ENCODE data around the gene B3GALT6.

B3GALT6 gene

DNA sequence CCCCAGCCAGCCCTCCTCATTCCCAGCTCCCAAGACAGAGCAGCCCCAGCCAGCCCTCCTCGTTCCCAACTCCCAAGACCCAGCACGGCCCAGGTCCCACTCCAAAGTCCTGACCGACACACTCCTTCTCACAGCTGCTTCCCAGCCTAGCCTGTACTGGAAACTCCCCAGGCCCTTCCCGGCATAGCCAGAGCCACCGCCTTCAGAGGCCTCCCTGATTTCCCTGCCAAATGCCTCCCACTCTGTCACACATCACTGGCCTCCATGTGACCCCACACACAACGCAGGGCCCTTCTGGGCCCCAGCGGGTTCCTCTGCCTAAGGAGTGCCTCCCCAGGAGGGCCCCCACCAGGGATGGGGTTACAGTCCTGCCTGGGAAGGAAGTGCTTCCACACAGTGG lies 38.8 kb downstream of the B3GALT6 start:
- no peak for DNase-seq

DNA sequence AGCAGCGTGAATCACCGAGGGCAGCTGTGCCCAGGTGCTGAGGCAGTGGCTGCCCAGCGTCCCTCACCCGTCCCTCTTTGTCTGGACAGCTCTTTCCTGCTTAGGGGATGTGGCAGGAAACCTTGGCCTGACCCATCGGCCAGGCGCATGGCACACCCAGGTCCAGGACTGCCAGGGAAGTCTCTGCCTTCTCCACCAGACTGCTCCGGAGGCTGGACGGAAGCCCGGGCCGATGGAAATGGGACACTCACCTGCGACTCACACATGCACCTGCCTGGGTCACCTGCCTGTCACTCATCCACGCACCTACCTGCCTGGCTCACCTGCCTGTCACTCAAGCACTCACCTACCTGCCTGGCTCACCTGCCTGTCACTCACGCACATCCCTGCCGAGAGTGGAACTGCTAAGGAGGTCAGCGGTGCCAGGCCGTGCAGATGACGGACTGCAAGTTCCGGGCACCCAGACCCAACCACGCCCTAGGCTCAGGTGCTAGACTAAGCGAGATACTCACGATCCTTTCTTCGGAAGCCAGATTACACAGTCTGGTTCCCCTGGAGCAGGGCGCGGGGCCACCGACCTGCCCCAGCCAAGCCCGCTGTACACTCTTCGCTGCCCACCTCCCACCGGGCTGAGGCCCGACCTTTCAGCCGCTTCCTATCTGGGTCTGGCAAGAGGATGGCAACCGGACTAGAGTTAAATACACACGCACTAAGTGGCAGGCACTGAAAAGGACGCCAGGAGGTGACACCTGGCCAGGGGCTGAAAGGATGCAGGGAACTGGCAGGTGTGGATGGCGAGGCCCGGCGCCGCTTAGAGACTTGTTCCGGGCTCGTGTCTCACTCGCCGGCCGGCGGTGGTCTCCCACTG lies 40.5 kb downstream of the B3GALT6 start:
- DNase-seq = no peak

GRCh38 chr1:1273209-1273511 lies 41.1 kb downstream of the B3GALT6 start:
- DNase-seq = no peak

GRCh38 chr1:1273512-1274298 lies 41.7 kb downstream of the B3GALT6 start, which contains the start of gene UBE2J2:
TSS of gene UBE2J2 (minus strand) at chr1:1273854. CDS start at chr1:1267992, 5,862 bp downstream.
- peak; percentile 96 for DNase-seq

- DNase-seq = no peak
Observed at GRCh38 chr1:1274299-1274930, 42.4 kb downstream of the B3GALT6 start.

DNA sequence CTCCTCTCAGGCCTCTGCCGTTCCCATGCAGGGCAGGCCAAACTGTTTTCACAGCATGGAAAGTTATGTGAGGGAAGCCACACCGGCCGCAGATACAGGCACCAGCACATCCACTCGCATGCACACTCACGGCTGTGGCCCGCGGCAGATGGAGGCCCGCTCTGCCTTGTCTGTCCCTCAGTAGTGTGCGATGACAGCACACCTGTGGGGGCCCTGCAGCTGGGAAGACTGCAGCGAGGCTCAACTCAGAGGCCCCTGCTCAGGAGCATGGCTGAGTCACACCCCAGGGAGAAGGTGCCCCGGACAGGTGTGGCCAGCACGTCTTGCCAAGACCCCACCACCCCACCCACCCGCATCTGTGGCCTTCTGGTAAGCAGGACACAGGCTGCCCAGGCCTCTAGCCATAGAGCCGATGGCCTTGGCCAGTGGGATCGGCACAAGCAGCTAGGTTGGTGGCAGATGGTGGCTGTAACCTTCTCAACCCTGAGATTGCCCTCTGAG lies 42.9 kb downstream of the B3GALT6 start:
- no peak for DNase-seq

- no peak for DNase-seq
Observed at GRCh38 chr1:1275836-1276235, 43.8 kb downstream of the B3GALT6 start.

DNA sequence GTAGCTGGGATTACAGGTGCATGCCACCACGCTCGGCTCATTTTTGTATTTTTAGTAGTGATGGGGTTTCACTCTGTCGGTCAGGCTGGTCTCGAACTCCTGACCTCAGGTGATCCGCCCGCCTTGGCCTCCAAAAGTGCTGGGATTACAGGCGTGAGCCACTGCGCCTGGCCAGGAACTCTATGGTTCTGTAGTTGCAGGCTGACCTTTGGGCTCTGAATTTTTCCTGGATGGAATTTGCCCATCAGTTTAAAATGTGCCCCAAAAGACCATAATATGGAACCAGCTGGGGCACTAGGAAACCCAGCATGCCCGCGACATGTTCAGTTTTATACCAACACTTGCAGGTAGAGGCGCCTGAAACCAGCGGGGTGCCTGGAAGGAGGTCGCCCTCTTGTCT lies 46.6 kb downstream of the B3GALT6 start:
- DNase-seq = no peak

GRCh38 chr1:1279028-1279427 lies 47.0 kb downstream of the B3GALT6 start:
- no peak for DNase-seq

- DNase-seq = no peak
Observed at GRCh38 chr1:1280782-1281481, 48.9 kb downstream of the B3GALT6 start.

DNA sequence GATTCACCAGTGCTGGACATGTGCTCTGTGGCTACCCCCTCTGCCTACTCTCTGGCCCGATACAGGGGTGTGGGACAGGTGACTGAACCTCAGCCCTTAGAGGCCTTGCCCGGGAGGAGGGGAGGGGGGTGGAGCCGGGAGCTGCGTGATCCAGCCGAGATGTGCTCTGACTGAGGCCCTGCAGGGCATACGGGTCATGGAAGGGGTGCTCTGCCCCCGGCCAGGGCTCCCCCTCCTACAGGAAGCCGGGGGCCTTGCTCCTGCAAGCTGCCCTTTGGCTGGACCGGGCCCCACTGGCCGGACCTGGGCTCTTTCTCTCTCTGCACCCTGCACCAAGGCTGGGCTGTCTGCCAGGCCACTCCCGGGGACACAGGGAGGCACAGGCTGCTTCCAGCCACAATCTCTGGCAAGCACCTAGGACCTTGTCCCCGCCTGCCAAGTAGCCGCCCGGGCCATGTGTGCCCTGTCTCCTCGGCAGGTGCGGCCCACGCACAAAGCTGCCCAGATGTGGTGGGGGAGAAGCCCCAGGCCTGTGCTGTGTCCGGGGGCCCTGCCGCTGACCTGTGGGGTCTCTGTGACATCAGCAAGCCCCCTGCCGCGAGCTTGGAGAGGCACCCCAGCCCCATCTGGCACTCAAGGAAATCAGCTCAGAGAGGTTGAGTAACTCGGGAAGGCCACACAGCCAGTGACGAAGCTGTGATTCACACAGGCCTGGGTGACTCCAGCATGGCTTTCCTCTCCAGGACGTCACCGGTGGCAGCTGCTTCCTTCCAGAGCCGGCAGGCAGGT lies 49.7 kb downstream of the B3GALT6 start:
- no peak for DNase-seq

DNA sequence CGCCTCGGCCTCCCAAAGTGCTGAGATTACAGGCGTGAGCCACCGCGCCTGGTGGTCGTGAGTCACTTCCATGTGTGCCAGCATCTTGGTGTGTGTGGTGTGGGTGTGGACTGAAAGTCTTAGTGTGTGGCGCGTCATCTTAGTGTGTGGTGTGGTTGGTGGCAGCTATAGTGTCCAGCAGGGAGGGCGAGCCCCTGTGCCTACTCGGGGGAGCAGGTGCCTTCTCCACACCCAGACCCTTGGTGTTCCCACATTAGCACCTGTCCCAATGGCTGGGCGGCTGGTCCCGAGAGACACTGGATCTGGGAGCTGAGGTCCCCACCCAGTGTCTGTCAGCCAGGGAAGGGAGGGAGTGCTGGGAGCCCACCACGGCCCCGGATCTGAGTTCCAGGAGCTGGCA lies 51.0 kb downstream of the B3GALT6 start:
- no peak for DNase-seq

DNA sequence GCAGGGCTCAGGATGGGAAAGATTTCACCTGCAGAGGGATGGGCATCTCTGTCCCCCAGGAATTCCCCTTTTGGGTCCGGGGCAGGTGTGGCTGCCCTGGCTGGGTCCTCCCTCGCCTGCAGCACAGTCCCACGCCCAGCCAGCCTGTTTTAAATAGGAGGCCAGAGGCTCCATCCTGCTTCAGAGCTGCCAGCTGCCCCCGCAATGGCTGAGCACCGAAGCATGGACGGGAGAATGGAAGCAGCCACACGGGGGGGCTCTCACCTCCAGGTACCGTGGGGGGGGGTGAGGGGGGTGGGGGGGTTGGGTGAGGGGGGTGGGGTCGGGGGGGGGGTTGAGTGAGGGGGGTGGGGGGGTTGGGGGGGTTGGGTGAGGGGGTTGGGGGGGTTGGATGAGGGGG lies 51.8 kb downstream of the B3GALT6 start:
- peak; percentile 46 for DNase-seq
